ENCODE results near the gene PRKG2. TPM values are rescaled to one million over a fixed set of nuclear protein-coding genes. Genes with fewer than 3 reads are reported as not detected.

The PRKG2 gene
- total and polyA plus RNA-seq, 10 of the 15 experiments (the other 5 are each of a cell fraction or from before 2014, with no cell fraction given): not detected

DNA sequence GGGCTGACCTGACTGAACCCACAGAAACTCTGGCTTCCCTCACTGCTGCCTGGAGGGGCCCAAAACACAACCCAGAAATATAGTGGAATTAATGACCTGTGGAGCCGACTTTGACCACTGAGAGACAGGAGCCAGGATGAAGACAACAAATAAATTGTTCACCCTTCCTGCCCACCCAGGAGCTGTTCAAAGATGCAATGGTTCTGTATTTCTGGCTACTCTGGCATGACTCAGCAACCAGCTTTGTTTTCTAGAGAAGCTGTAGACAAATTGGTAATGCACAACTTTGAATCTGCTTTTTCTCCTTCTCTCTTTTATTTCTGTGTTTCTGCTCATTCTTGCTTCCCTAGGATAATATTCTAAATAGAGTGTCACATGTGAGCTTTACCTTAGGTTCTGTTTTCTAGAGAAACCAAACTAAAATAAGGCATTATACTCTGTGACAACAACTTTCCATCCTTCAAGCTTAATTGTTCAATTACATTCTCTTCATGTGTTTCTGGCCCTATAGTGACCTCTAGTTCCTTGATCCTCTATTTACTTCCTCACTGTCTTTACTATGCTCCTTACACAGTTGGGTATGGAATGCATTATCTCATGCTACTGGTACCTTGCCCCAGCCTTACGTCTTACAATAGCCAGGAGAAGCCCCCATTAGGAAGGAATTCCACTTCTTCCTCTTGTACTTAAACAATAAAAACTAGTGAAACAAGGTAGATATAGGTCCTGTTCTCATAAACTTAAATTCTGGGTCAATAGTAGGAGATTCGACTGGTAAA, 6.5 kb upstream of the PRKG2 start:
- WGBS (ENCODE audit: insufficient coverage, insufficient replicate concordance, low lambda C conversion rate, missing lambda C conversion rate): 0% methylated on average over 3 of the region's 3 CpGs
- intact Hi-C loops (cut with micrococcal nuclease; ENCODE audit: unreplicated experiment): no loop called here
- in situ Hi-C loops (cut with MboI): no loop called here
- DNase-seq (ENCODE audit: low read depth, low spot score) (no peak), ATAC-seq (no peak), FAIRE-seq (no peak)
- Histone ChIP-seq H3K9me3 (replicated peaks; ENCODE audit: control insufficient read depth, insufficient read depth, low read length) (no peaks in the 10 kb centered on the region), H3K4me1 (ENCODE audit: control insufficient read depth, insufficient read depth, low read length) (no peaks in the 10 kb centered on the region), H4K20me1 (ENCODE audit: control insufficient read depth, insufficient read depth) (no peaks in the 10 kb centered on the region), H3K27me3 (replicated peaks in 1 of 2; ENCODE audit: control insufficient read depth in 2 of 2, insufficient read depth in 2 of 2, low read length in 1 of 2) (0 out of 4 replicates have a peak, but pooled peaks cover 0 to 2% of the 10 kb centered on the region in 2 experiments), H2AFZ (ENCODE audit: control insufficient read depth, low read depth, low read length) (no peak overlapping the region), H3K4me3 (no peak overlapping the region), H3K9ac (ENCODE audit: control insufficient read depth, insufficient read depth, low read length) (no peak overlapping the region), H3K79me2 (ENCODE audit: control insufficient read depth, insufficient read depth, low read length) (no peaks in the 10 kb centered on the region), H3K4me2 (ENCODE audit: control insufficient read depth, insufficient read depth) (no peak overlapping the region), H3K27ac (ENCODE audit: control insufficient read depth, insufficient read depth) (no peak overlapping the region), H3K36me3 (ENCODE audit: control insufficient read depth in 2 of 2, insufficient read depth in 2 of 2, low read length in 1 of 2) (no peaks in the 10 kb centered on the region)
- RAD21 ChIA-PET (ENCODE audit: unreplicated experiment): no interaction called here
- POLR2A ChIA-PET: no interaction called here
- no peak for TF ChIP-seq MXI1 (IDR thresholded peaks at IDR 0.05; ENCODE audit: low read depth, low read length)
- no peak for TF ChIP-seq GATAD2B (conservative IDR thresholded peaks at IDR 0.05; ENCODE audit: low read depth)
- no peak for TF ChIP-seq DPF2 (IDR thresholded peaks at IDR 0.05)
- TF ChIP-seq, protein P1, sequence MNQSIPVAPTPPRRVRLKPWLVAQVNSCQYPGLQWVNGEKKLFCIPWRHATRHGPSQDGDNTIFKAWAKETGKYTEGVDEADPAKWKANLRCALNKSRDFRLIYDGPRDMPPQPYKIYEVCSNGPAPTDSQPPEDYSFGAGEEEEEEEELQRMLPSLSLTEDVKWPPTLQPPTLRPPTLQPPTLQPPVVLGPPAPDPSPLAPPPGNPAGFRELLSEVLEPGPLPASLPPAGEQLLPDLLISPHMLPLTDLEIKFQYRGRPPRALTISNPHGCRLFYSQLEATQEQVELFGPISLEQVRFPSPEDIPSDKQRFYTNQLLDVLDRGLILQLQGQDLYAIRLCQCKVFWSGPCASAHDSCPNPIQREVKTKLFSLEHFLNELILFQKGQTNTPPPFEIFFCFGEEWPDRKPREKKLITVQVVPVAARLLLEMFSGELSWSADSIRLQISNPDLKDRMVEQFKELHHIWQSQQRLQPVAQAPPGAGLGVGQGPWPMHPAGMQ (IDR thresholded peaks at IDR 0.05; ENCODE audit: borderline replicate concordance): no peak
- TF ChIP-seq CBX3 (IDR thresholded peaks at IDR 0.05; ENCODE audit: borderline replicate concordance, low read depth): no peak
- TF ChIP-seq, protein P2, sequence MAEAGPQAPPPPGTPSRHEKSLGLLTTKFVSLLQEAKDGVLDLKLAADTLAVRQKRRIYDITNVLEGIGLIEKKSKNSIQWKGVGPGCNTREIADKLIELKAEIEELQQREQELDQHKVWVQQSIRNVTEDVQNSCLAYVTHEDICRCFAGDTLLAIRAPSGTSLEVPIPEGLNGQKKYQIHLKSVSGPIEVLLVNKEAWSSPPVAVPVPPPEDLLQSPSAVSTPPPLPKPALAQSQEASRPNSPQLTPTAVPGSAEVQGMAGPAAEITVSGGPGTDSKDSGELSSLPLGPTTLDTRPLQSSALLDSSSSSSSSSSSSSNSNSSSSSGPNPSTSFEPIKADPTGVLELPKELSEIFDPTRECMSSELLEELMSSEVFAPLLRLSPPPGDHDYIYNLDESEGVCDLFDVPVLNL (IDR thresholded peaks at IDR 0.05; ENCODE audit: low read depth, low read length): no peak
- no peak for TF ChIP-seq MEF2A (IDR thresholded peaks at IDR 0.05; ENCODE audit: insufficient read depth, low read depth, low read length)
- TF ChIP-seq TAF1 (IDR thresholded peaks at IDR 0.05; ENCODE audit: borderline replicate concordance, low read depth, low read length): no peak
- TF ChIP-seq IKZF1 (conservative IDR thresholded peaks at IDR 0.05): no peak
- TF ChIP-seq YBX1 (IDR thresholded peaks at IDR 0.05): no peak
- TF ChIP-seq SIX5 (IDR thresholded peaks at IDR 0.05; ENCODE audit: low read depth, low read length, severe bottlenecking): no peak
- no peak for TF ChIP-seq CEBPB (IDR thresholded peaks at IDR 0.05; ENCODE audit: borderline replicate concordance in 1 of 2, low read depth in 2 of 2, low read length in 2 of 2)
- CTCF ChIA-PET: no interaction called here
- no TSS peak for BruUV-seq (replicated peaks)
- SMC1A ChIA-PET (ENCODE audit: uncharacterized antibody, unreplicated experiment): no interaction called here
